Stomach (tissue), 4 donors: ENCODE measurements around the gene CD99L2.
"Not testable (repeated sequence)": the region's sequence is repeated elsewhere in the genome, so short reads cannot be mapped to it uniquely, and the experiment has no call there.

Source experiments
- CTCF ChIP-seq, 7 experiments: fragments of 450-650 bp in 4 of 7; fragments of 200-600 bp in 3 of 7; sonication (generic) in 3 of 7; IDR thresholded peaks; one replicate each; pipeline ENCODE4 v1.5.1; 2016 to 2019; ENCODE audit warnings: antibody characterized with exemption in 7 of 7, control low read depth in 2 of 7, mild to moderate bottlenecking in 1 of 7
- POLR2A ChIP-seq, 4 donors: fragments of 450-650 bp; IDR thresholded peaks; one replicate each; pipeline ENCODE4 v1.6.1; 2016; ENCODE audit warnings: antibody characterized with exemption in 4 of 4, control low read depth in 2 of 4, mild to moderate bottlenecking in 1 of 4, moderate library complexity in 1 of 4
- POLR2AphosphoS5 ChIP-seq, 3 donors: sonication (generic); formaldehyde crosslinking; IDR thresholded peaks; one replicate each; pipeline ENCODE4 v1.6.1; 2016; ENCODE audit warnings: antibody characterized with exemption in 3 of 3

- not testable (repeated sequence) for TF ChIP-seq POLR2AphosphoS5, CTCF, POLR2A (IDR thresholded peaks at IDR 0.05)
Observed at GRCh38 chrX:150875621-150876020, 22.8 kb downstream of the CD99L2 start.
